ENCODE results near the gene ARCN1.
"Not testable (repeated sequence)": the region's sequence is repeated elsewhere in the genome, so short reads cannot be mapped to it uniquely, and the experiment has no call there.

ARCN1 gene

GRCh38 chr11:118607401-118608359 lies 35.5 kb downstream of the ARCN1 start, which contains the start of gene PHLDB1:
PHLDB1 (plus strand) TSS chr11:118607615; CDS start chr11:118613837, 6,222 bp downstream.
- peak within 1 kb of the TSS; percentile 65; the same call in 1 of the 2 replicates for H3K27ac ChIP-seq
- TF ChIP-seq, protein P1, sequence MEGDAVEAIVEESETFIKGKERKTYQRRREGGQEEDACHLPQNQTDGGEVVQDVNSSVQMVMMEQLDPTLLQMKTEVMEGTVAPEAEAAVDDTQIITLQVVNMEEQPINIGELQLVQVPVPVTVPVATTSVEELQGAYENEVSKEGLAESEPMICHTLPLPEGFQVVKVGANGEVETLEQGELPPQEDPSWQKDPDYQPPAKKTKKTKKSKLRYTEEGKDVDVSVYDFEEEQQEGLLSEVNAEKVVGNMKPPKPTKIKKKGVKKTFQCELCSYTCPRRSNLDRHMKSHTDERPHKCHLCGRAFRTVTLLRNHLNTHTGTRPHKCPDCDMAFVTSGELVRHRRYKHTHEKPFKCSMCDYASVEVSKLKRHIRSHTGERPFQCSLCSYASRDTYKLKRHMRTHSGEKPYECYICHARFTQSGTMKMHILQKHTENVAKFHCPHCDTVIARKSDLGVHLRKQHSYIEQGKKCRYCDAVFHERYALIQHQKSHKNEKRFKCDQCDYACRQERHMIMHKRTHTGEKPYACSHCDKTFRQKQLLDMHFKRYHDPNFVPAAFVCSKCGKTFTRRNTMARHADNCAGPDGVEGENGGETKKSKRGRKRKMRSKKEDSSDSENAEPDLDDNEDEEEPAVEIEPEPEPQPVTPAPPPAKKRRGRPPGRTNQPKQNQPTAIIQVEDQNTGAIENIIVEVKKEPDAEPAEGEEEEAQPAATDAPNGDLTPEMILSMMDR (conservative IDR thresholded peaks at IDR 0.05): peak; percentile 74

- TF ChIP-seq, protein P1 (conservative IDR thresholded peaks at IDR 0.05): no peak
- peak overlapping the region; percentile 65; the same call in 1 of the 2 replicates for H3K27ac ChIP-seq
These were observed 36.4 kb downstream of the ARCN1 start for GRCh38 chr11:118608360-118609227.

DNA sequence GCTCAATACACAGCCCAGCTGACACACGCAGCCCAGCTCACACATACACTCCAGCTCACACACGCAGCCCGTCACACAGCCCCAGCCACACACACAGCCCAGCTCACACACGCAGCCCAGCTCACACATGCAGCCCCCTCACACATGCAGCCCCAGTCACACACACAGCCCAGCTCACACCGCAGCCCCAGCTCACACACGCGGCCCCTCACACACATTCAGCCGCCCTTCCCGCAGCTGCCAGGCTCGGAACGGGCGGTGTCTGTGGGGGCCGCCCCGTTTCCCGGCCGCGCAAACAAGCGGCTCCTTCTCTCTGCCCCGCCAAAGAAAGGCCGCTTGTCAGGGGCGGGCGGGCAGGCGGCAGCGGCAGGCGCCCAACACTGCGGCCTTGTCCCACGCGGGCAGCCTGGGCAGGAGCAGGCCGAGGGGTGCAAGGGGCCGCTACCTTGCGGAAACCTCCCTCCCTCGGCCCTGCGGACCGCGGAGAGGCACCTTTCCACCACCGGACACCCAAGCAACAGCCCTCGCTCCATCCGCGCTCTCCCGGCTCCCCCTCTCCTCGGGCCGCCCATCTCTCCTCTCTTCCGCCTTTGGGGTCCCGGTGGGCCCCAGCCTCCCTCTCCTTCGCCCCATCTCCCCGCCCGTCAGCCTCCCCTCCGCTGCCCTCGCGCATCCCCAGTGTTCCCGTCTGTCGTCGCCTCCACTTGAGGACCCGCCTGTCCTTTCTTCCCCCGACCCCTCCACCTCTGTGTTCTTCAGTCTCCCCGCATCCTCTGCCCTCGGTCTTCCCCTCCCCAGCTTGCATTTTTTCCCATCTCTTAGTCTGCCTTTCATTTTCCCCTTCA lies 37.4 kb downstream of the ARCN1 start:
- TF ChIP-seq, protein P1 (conservative IDR thresholded peaks at IDR 0.05): no peak
- H3K27ac ChIP-seq: no peak overlapping the region

GRCh38 chr11:118610225-118610772 lies 38.1 kb downstream of the ARCN1 start:
- no peak overlapping the region for H3K27ac ChIP-seq
- TF ChIP-seq, protein P1 (conservative IDR thresholded peaks at IDR 0.05): no peak

GRCh38 chr11:118610773-118611432 lies 38.7 kb downstream of the ARCN1 start:
- no peak overlapping the region for H3K27ac ChIP-seq
- TF ChIP-seq, protein P1 (conservative IDR thresholded peaks at IDR 0.05): peak; percentile 28

DNA sequence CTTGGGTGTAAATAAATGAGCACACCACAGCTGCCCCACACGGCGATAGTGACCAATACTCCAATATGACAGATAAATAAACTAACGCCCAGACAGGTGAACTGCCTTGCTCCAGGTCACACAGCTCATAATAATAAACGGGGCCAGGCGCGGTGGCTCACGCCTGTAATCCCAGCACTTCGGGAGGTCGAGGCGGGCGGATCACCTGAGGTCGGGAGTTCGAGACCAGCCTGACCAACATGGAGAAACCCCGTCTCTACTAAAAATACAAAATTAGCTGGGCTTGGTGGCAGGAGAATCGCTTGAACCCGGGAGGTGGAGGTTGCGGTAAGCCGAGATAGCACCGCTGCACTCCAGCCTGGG lies 39.2 kb downstream of the ARCN1 start:
- H3K27ac ChIP-seq: not testable (repeated sequence)

DNA sequence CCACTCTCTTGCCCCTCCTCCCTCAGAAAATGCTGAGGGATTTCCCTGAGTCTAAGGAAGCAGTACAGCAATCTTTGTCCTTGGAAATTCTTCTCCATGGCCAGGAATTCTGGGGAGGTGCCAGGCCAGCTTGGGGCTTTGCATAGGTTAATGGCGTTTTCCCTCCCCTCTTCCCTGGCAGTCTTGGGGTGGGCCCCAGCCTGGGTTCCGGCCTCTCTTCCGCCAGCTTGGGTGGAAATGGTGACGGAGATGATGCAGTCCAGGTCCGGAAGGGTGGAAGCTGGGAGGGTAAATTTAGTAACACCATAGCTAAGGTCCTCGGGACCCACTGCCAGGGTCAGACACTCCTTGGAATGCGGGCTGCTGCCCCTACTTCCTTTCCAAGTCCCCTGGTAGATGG lies 40.2 kb downstream of the ARCN1 start:
- TF ChIP-seq, protein P1 (conservative IDR thresholded peaks at IDR 0.05): no peak
- no peak overlapping the region for H3K27ac ChIP-seq
